BLaER1 (cell line): ENCODE data around the gene DNMT1.

Experiments
- H3K27ac ChIP-seq: shearing (Covaris generic); formaldehyde crosslinking; 2 replicates; pipeline ENCODE4 v1.8.1; 2022
- H3K27me3 ChIP-seq: shearing (Covaris generic); formaldehyde crosslinking; 2 replicates; pipeline ENCODE4 v1.8.1; 2022
- H3K36me3 ChIP-seq: shearing (Covaris generic); formaldehyde crosslinking; 2 replicates; pipeline ENCODE4 v1.8.1; 2022
- H3K4me1 ChIP-seq: shearing (Covaris generic); formaldehyde crosslinking; 2 replicates; pipeline ENCODE4 v1.8.1; 2022
- H3K4me2 ChIP-seq: shearing (Covaris generic); formaldehyde crosslinking; 2 replicates; pipeline ENCODE4 v1.8.1; 2022
- H3K4me3 ChIP-seq: shearing (Covaris generic); formaldehyde crosslinking; 2 replicates; pipeline ENCODE4 v1.8.1; 2022
- H3K9ac ChIP-seq: shearing (Covaris generic); formaldehyde crosslinking; 2 replicates; pipeline ENCODE4 v1.8.1; 2022
- H3K9me3 ChIP-seq: shearing (Covaris generic); formaldehyde crosslinking; 2 replicates; pipeline ENCODE4 v1.8.1; 2022
- H4K20me1 ChIP-seq: shearing (Covaris generic); formaldehyde crosslinking; 2 replicates; pipeline ENCODE4 v1.8.1; 2022
- Cebpa-rat ChIP-seq: shearing (Covaris generic); IDR thresholded peaks from 2 replicates; pipeline ENCODE4 v1.8.1; 2022

Gene DNMT1

DNA sequence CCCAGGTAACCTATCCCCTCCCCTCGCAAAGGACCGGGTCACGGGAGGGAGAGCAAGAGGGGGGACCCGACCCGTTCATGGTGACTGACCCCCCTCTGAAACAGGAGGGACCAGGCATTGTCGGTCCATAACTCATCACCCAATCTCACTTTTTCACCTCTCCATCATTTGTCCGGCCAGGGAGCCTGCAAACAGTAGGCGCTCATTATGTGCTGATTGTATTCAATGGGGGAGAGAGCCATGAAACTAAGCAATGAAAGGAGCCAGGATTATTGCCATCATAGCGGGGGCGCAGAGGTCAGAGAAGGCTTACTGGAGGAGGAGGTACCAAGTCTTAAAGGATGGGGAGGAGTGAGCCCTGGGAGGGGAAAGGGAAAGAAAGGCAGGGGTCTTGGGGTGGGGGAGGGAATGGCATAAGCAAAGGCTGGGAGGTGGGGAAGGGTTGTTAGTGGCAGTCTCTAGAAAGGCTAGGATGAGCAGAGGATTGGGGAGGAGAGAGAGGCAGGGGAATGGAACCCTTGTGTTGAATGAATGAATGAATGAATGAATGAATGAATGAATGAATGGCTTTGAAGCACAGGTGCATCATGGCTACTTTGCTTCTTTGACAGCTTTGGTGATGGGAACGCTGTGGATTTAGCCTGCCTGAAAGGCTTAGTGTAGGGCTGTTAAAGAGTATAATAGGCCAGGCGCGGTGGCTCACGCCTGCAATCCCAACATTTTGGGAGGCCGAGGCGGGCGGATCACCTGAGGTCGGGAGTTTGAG is 107.3 kb downstream of the DNMT1 start:
- TF ChIP-seq Cebpa-rat, result no peak
- Histone ChIP-seq H3K4me3 (peak overlapping the region; percentile 98), H3K27ac (peak overlapping the region; percentile 83; the same call in 1 of the 2 replicates), H3K9me3 (no peaks in the 10 kb centered on the region), H3K4me1 (peaks cover 26% of the 10 kb centered on the region), H3K4me2 (peak overlapping the region; percentile 94), H3K9ac (peak overlapping the region; percentile 86), H3K27me3 (no peaks in the 10 kb centered on the region), H4K20me1 (no peaks in the 10 kb centered on the region), H3K36me3 (peaks cover 36% of the 10 kb centered on the region)

DNA sequence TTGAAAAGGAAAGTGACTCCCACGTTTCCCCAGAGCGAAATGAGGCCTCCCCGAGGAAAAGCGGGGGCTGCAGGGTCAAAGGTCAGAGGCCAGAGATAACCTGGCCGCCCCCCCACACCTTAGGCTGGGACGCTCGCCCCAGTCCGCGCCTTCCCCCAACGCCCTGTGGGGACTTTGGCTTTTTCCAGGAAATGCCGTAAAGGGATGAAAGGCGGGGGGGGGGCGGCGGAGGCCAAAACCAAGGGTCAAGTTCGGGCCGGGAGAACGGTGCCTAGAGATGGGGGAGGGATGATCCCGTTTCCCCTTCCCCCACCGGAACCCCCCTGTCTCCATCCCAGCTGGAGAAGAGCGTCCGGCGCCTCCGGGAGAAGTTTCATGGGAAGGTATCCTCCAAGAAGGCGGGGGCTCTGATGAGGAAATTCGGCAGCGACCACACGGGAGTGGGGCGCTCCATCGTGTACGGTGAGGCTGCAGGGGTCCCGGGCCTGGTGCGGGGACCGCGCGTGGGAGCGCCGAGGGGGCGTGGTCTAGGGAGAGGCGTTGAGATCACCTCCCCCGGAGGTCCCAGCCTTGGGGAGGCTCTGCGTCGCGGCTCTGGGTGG is 108.1 kb downstream of the DNMT1 start:
- H3K27ac ChIP-seq, result peak overlapping the region; percentile 83

DNA sequence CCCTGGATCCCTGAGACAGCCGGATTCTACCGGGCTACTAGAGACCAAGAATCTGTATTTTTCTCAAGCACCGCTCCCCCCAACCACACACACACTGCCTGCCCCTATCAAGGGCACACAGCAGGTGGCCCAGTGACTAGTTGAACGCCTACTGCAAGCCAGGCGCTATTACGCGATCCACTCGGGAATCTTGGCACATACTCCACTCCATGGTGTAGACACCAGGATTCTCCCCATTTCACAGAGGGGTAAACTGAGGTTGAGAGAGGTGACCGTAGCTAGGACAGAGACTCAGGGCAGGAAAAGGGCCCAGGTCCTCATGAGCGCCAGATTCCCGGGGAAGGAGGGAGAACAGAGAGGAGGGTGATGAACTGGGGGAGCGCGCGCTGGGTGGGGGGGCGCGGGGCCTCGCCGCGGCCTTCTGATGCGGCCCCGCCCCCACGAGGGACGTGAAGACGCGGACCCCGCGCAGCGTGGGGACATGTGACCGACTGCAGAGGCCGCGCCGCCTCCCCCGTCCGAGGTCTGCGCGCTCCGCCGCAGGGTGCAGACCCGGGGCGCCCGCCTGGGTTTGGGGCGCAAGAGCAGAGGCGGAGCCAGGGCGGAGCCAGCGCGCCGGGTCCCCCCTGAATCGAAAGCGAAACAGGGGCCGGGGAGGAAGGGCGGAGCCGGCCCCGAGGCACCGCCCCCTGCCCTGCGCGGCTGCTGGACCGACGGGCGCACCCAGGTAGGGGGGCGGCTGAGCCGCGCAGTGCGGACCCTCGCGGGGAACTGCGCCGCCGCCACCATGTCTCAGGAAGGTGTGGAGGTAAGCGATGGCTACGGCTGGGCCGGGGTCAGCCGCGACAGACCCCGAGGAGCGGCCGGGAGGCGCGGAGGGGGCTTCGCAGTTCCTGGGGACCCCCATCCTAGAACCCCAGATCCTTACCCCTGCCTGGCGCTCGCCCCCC is 108.8 kb downstream of the DNMT1 start, which contains the start of gene SHFL:
Gene SHFL (plus strand): TSS at position 677 of the 950 bp plus-strand sequence. CDS start 111 bp downstream, at position 788.
- Histone ChIP-seq H3K36me3 (peaks cover 20% of the 10 kb centered on the region), H3K27me3 (no peaks in the 10 kb centered on the region), H3K4me1 (peaks cover 14% of the 10 kb centered on the region), H3K9ac (peak within 1 kb of the TSS; percentile 86), H3K4me2 (peak within 1 kb of the TSS; percentile 94), H4K20me1 (no peaks in the 10 kb centered on the region), H3K9me3 (no peaks in the 10 kb centered on the region), H3K27ac (peak within 1 kb of the TSS; percentile 83), H3K4me3 (peak within 1 kb of the TSS; percentile 98)
- no peak for TF ChIP-seq Cebpa-rat

More for the DNA sequence above, 108.1 kb downstream of the DNMT1 start:
- Histone ChIP-seq H3K4me3 (peak overlapping the region; percentile 98), H4K20me1 (no peaks in the 10 kb centered on the region), H3K4me2 (peak overlapping the region; percentile 94), H3K9ac (peak overlapping the region; percentile 86), H3K4me1 (peaks cover 19% of the 10 kb centered on the region), H3K36me3 (peaks cover 28% of the 10 kb centered on the region), H3K9me3 (no peaks in the 10 kb centered on the region), H3K27me3 (no peaks in the 10 kb centered on the region)
- no peak for TF ChIP-seq Cebpa-rat

DNA sequence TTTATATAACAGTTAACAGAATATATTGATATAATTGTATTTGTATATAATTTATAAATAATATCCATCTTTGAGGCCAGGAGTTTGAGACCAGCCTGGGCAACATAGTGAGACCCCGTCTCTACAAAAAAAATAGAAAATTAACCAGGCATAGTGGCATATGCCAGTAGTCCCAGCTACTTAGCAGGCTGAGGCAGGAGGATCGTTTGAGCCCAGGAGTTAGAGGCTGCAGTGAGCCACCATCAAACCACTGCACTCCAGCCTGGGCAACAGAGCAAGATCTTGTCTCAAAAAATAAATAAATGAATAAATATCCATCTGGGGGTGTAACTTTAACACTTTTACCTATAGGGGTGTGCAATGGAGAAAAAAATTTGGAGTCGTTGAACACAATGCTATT is 110.0 kb downstream of the DNMT1 start:
- no peak for TF ChIP-seq Cebpa-rat
- Histone ChIP-seq H3K4me3 (no peak overlapping the region), H3K4me1 (peaks cover 14% of the 10 kb centered on the region), H3K27ac (no peak overlapping the region), H3K4me2 (no peak overlapping the region), H3K36me3 (peaks cover 10% of the 10 kb centered on the region), H3K27me3 (no peaks in the 10 kb centered on the region), H3K9ac (no peak overlapping the region), H4K20me1 (no peaks in the 10 kb centered on the region), H3K9me3 (no peaks in the 10 kb centered on the region)

DNA sequence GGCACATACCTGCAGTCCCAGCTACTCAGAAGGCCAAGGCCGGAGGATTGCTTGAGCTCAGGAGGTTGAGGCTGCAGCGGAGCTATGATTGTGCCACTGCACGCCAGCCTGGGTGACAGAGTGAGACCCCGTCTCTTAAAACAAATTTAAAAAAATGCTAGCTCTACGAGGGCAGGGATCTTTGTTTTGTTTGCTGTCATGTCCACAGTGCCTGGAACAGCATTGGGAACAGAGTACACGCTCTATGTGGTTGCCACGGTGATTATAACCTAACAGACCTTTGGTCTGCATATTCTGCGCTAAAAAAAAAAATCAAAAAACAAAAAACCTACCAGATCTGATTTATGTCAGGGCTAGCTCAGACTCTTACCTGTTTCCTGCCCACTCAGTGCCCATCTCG is 110.8 kb downstream of the DNMT1 start:
- peaks cover 1% of the 10 kb centered on the region for H3K36me3 ChIP-seq
- H3K4me1 ChIP-seq, result peaks cover 14% of the 10 kb centered on the region
- no peaks in the 10 kb centered on the region for H3K27me3 ChIP-seq
- H3K4me2 ChIP-seq, result no peak overlapping the region
- no peaks in the 10 kb centered on the region for H4K20me1 ChIP-seq
- no peaks in the 10 kb centered on the region for H3K9me3 ChIP-seq
- H3K27ac ChIP-seq, result no peak overlapping the region
- H3K9ac ChIP-seq, result no peak overlapping the region
- no peak for TF ChIP-seq Cebpa-rat
- H3K4me3 ChIP-seq, result no peak overlapping the region
